K562 (cell line): ENCODE results near the gene KIF12. TPM values are rescaled to one million over a fixed set of nuclear protein-coding genes. Genes with fewer than 3 reads are reported as not detected.

ENCODE experiments used
- ATAC-seq: fragments of 200-7000 bp; cut with Tn5 transposase; 3 replicates; pipeline ENCODE4 v1.9.1; 2020; ENCODE audit warnings: moderate library complexity
- BruUV-seq: library from RNA; stranded (reverse); fragments of 400-500 nt; replicated peaks from 2 replicates; lab custom pipeline; 2021; lab: Mats Ljungman, UMichigan
- CTCF ChIA-PET: fragments of 300-600 bp; formaldehyde crosslinking; extraction: SDS; loops from one replicate; lab custom pipeline; 2021; ENCODE audit warnings: low intra/inter-chr PET ratio; lab: Yijun Ruan, JAX
- POLR2A ChIA-PET: fragments of 300-600, 350-650 bp; sonication (Branson Sonifier 250); formaldehyde crosslinking; extraction: SDS; loops from one replicate; lab custom pipeline; 2021; ENCODE audit warnings: antibody characterized with exemption, inconsistent platforms; lab: Yijun Ruan, JAX
- DNase-seq, 4 experiments: peaks; one replicate each; pipeline versions ENCODE4 v3.0.0 to v3.0.0-alpha.2; 2011 to 2018; ENCODE audit warnings: low spot score in 3 of 4, mixed read lengths in 3 of 4; ENCODE audit errors: extremely low read depth in 1 of 4
- FAIRE-seq: peaks from 2 replicates; lab custom pipeline; 2011; peaks lifted over from hg19 to GRCh38; lab: Jason Lieb, UNC
- H2AFZ ChIP-seq: 2 replicates; pipeline ENCODE4 v1.6.0; 2011; ENCODE audit warnings: low read depth, low read length, control low read depth, inconsistent platforms
- H3K27ac ChIP-seq: fragments of 200-600 bp; 3 replicates; pipeline ENCODE4 v1.8.0; 2011; ENCODE audit warnings: low read depth, mild to moderate bottlenecking, control low read depth, inconsistent platforms, low read length, moderate library complexity, mixed read lengths; ENCODE audit errors: extremely low read depth
- H3K27me3 ChIP-seq, 2 experiments: fragments of 300-600 bp in 1 of 2; 2 replicates in 1 of 2; 3 replicates in 1 of 2; pipeline versions ENCODE4 v1.6.0 to v1.8.0; 2011; ENCODE audit warnings: inconsistent platforms in 2 of 2, low read length in 2 of 2, mild to moderate bottlenecking in 1 of 2, mixed read lengths in 1 of 2, moderate library complexity in 1 of 2; ENCODE audit not compliant: control insufficient read depth in 2 of 2, insufficient read depth in 2 of 2
- H3K36me3 ChIP-seq: fragments of 300-600 bp; 3 replicates; pipeline ENCODE4 v1.8.0; 2011; ENCODE audit warnings: mild to moderate bottlenecking, low read length, inconsistent platforms; ENCODE audit not compliant: control insufficient read depth, insufficient read depth
- H3K4me1 ChIP-seq, 2 experiments: fragments of 200-600 bp in 1 of 2; replicated peaks in 1 of 2; 2 replicates in 1 of 2; 3 replicates in 1 of 2; pipeline versions ENCODE4 v1.5.1 to v1.8.0; 2011; ENCODE audit warnings: inconsistent platforms in 2 of 2, low read length in 2 of 2, mild to moderate bottlenecking in 1 of 2, mixed read lengths in 1 of 2, moderate library complexity in 1 of 2; ENCODE audit not compliant: control insufficient read depth in 2 of 2, insufficient read depth in 2 of 2
- H3K4me2 ChIP-seq: 2 replicates; pipeline ENCODE4 v1.6.1; 2011; ENCODE audit warnings: low read length, control low read depth, inconsistent platforms, mixed read lengths; ENCODE audit not compliant: insufficient read depth
- H3K4me3 ChIP-seq: fragments of 200-600 bp; sonication (generic), shearing (Covaris generic); 2 replicates; pipeline ENCODE4 v1.5.1; 2016; ENCODE audit warnings: control low read depth, inconsistent platforms
- H3K79me2 ChIP-seq: fragments of 200-600 bp; 3 replicates; pipeline ENCODE4 v1.8.0; 2011; ENCODE audit warnings: low read length, inconsistent platforms; ENCODE audit not compliant: control insufficient read depth, insufficient read depth
- H3K9ac ChIP-seq, 2 experiments: 2 replicates each; pipeline versions ENCODE4 v1.6.0 to v1.6.1; 2011; ENCODE audit warnings: low read depth in 2 of 2, low read length in 2 of 2, control low read depth in 1 of 2, inconsistent platforms in 1 of 2, mild to moderate bottlenecking in 1 of 2, mixed read lengths in 1 of 2; ENCODE audit not compliant: insufficient read depth in 1 of 2
- H3K9me1 ChIP-seq: one replicate; pipeline ENCODE4 v1.6.0; 2011; ENCODE audit warnings: inconsistent platforms, mild to moderate bottlenecking, low read length, moderate library complexity; ENCODE audit not compliant: control insufficient read depth, insufficient read depth
- H3K9me3 ChIP-seq: replicated peaks from 2 replicates; pipeline ENCODE4 v1.5.1; 2011; ENCODE audit warnings: low read depth, low read length, inconsistent platforms; ENCODE audit not compliant: control insufficient read depth, insufficient read depth
- H4K20me1 ChIP-seq: replicated peaks from 2 replicates; pipeline ENCODE4 v1.6.1; 2011; ENCODE audit warnings: low read length, inconsistent platforms, mixed read lengths; ENCODE audit not compliant: control insufficient read depth, insufficient read depth
- CHCHD3 ChIP-seq: fragments of 250-450 bp; sonication (Bioruptor Pico); IDR thresholded peaks from 2 replicates; pipeline ENCODE4 v2.1.2; 2022; ENCODE audit warnings: mild to moderate bottlenecking
- MEF2A ChIP-seq: IDR thresholded peaks from 2 replicates; pipeline ENCODE4 v1.6.1; 2011; ENCODE audit warnings: low read depth, mild to moderate bottlenecking, low read length, moderate library complexity; ENCODE audit not compliant: control insufficient read depth
- MEIS2 ChIP-seq: fragments of 450-650 bp; IDR thresholded peaks from 2 replicates; pipeline ENCODE4 v1.6.1; 2014; ENCODE audit warnings: mild to moderate bottlenecking; ENCODE audit not compliant: partially characterized antibody
- MGA ChIP-seq: fragments of 450-650 bp; IDR thresholded peaks from 2 replicates; pipeline ENCODE4 v1.6.1; 2016; ENCODE audit warnings: mild to moderate bottlenecking, moderate library complexity
- PCBP2 ChIP-seq: fragments of 200-400 bp; formaldehyde crosslinking; IDR thresholded peaks from 2 replicates; pipeline ENCODE4 v1.6.1; 2018; ENCODE audit warnings: low read length, low read depth, mild to moderate bottlenecking, moderate library complexity; ENCODE audit not compliant: poor library complexity, severe bottlenecking
- POU5F1 ChIP-seq: fragments of 150-350 bp; IDR thresholded peaks from 2 replicates; pipeline ENCODE4 v1.6.1; 2014; ENCODE audit warnings: borderline replicate concordance, low read length, low read depth, mild to moderate bottlenecking; ENCODE audit not compliant: partially characterized antibody
- RUNX1 ChIP-seq: sonication (generic); IDR thresholded peaks from 2 replicates; pipeline ENCODE4 v1.6.1; 2016; ENCODE audit warnings: antibody characterized with exemption, low read depth
- SMAD4 ChIP-seq: fragments of 250-450 bp; sonication (Bioruptor Pico); conservative IDR thresholded peaks from 2 replicates; pipeline ENCODE4 v1.8.0; 2021; ENCODE audit warnings: inconsistent platforms, mild to moderate bottlenecking, moderate library complexity
- TAF9B ChIP-seq: fragments of 450-650 bp; IDR thresholded peaks from 2 replicates; pipeline ENCODE4 v1.6.1; 2018; ENCODE audit warnings: mild to moderate bottlenecking; ENCODE audit not compliant: partially characterized antibody
- TCFL5 ChIP-seq: fragments of 250-450 bp; sonication (Bioruptor Pico); conservative IDR thresholded peaks from 2 replicates; pipeline ENCODE4 v1.6.1; 2021; ENCODE audit warnings: mild to moderate bottlenecking, moderate library complexity, matching md5 sums
- XRCC3 ChIP-seq: fragments of 450-650 bp; IDR thresholded peaks from 2 replicates; pipeline ENCODE4 v1.6.1; 2017; ENCODE audit warnings: mild to moderate bottlenecking, moderate library complexity
- ZFPM2 ChIP-seq: fragments of 250-450 bp; sonication (Bioruptor Pico); IDR thresholded peaks from 2 replicates; pipeline ENCODE4 v1.5.1; 2022; ENCODE audit warnings: mild to moderate bottlenecking
- ZNF311 ChIP-seq: fragments of 250-450 bp; sonication (Bioruptor Pico); IDR thresholded peaks from 2 replicates; pipeline ENCODE4 v1.4.0; 2020; ENCODE audit warnings: mild to moderate bottlenecking, moderate library complexity
- WGBS: fragments of 100-300 bp; shearing (Covaris generic); methylation state at CpG from one replicate; pipeline ENCODE4 v1.1.6; 2016; ENCODE audit warnings: low coverage, mixed read lengths; ENCODE audit not compliant: insufficient coverage; ENCODE audit errors: missing lambda C conversion rate; 5-methylcytosine and 5-hydroxymethylcytosine counted together
- in situ Hi-C: fragments of 300-500 bp; cut with MboI; formaldehyde crosslinking; loops from 4 replicates; pipeline ENCODE4 v1.15.0; 2018; ENCODE audit warnings: inconsistent platforms, mixed read lengths
- intact Hi-C: fragments of 100-400 bp; cut with micrococcal nuclease; formaldehyde crosslinking; loops from 2 replicates; pipeline ENCODE4 v1.14.2; 2022
- polyA plus RNA-seq, 8 experiments: library from polyadenylated mRNA; depleted of rRNA in 4 of 8; stranded (reverse) in 5 of 8; unstranded in 3 of 8; fragments of >200 nt; fragmentation: Nextera tagmentation in 2 of 8; fragmentation: Illumina TruSeq in 1 of 8; extraction: Ambion mirVana in 2 of 8; extraction: Trizol in 1 of 8; gene quantifications; 2 replicates each; pipeline versions ENCODE4 v1.2.1 to v1.2.3, GENCODE V29; 2011 to 2014; ENCODE audit warnings: inconsistent platforms in 1 of 8, missing spikeins in 1 of 8
- total RNA-seq, 7 experiments: library from RNA; depleted of rRNA in 6 of 7; stranded (reverse); fragments of >200 nt in 6 of 7; fragmentation: Illumina TruSeq in 2 of 7; extraction: Trizol in 2 of 7; gene quantifications; 2 replicates each; pipeline versions ENCODE4 v1.2.1 to v1.2.3, GENCODE V29; 2011 to 2021; ENCODE audit warnings: low replicate concordance in 1 of 7

KIF12 gene
- total and polyA plus RNA-seq, 9 of the 15 experiments (the other 6 are each of a cell fraction or from before 2014, with no cell fraction given), result not detected

- CTCF ChIA-PET, result no interaction called here
- intact Hi-C loops, result no loop called here
- ATAC-seq (no peak), FAIRE-seq (no peak), DNase-seq (no peak)
- Histone ChIP-seq H2AFZ (no peak overlapping the region), H3K9ac (no peak overlapping the region), H3K4me1 (no peaks in the 10 kb centered on the region), H3K79me2 (no peaks in the 10 kb centered on the region), H3K4me3 (no peak overlapping the region), H3K27ac (no peak overlapping the region), H3K9me3 (no peaks in the 10 kb centered on the region), H3K4me2 (no peak overlapping the region), H3K36me3 (no peaks in the 10 kb centered on the region), H4K20me1 (no peaks in the 10 kb centered on the region), H3K9me1 (no peaks in the 10 kb centered on the region), H3K27me3 (peaks cover 3 to 26% of the 10 kb centered on the region in 2 experiments; a peak in 4 of 5 replicates)
- POLR2A ChIA-PET, result no interaction called here
- 1% methylated on average over 7 of the region's 7 CpGs for WGBS
- in situ Hi-C loops, result no loop called here
- no TSS peak for BruUV-seq
- TF ChIP-seq SMAD4 (CRISPR knock-in tag) (no peak), MGA (no peak), RUNX1 (no peak), MEF2A (no peak), ZNF311 (CRISPR knock-in tag) (no peak), TCFL5 (CRISPR knock-in tag) (no peak), XRCC3 (no peak), CHCHD3 (CRISPR knock-in tag) (no peak), POU5F1 (no peak), TAF9B (no peak), ZFPM2 (CRISPR knock-in tag) (no peak), PCBP2 (no peak), MEIS2 (no peak)
These were observed 31.0 kb upstream of the KIF12 start for GRCh38 chr9:114130141-114130540.
